ENCODE measurements around the gene CFAP20DC.
"Not testable (repeated sequence)": the region's sequence is repeated elsewhere in the genome, so short reads cannot be mapped to it uniquely, and the experiment has no call there.

GRCh38 chr3:58967866-58968265 is 82.0 kb downstream of the CFAP20DC start:
- not testable (repeated sequence) for TF ChIP-seq CTCF (IDR thresholded peaks at IDR 0.05; ENCODE audit: poor library complexity); EZH2 (IDR thresholded peaks at IDR 0.05; ENCODE audit: borderline replicate concordance)
